Calu3 (cell line): ENCODE results near the gene ALG2. TPM values are rescaled to one million over a fixed set of nuclear protein-coding genes. Genes with fewer than 3 reads are reported as not detected.

Experiments used
- BruUV-seq: library from RNA; stranded (reverse); fragments of 400-500 nt; replicated peaks from 2 replicates; lab custom pipeline; 2021; lab: Mats Ljungman, UMichigan
- CTCF ChIA-PET: fragments of 300-600 bp; sonication (Branson Sonifier 250); formaldehyde crosslinking; loops from one replicate; lab custom pipeline; 2022; ENCODE audit warnings: antibody characterized with exemption; lab: Charles Lee
- DNase-seq: peaks from one replicate; pipeline ENCODE4 v3.0.0; 2022
- H3K27ac Mint-ChIP-seq: one replicate; pipeline ENCODE4 v1.8.0; 2022; ENCODE audit warnings: mixed read lengths; ENCODE audit not compliant: unreplicated experiment
- H3K27me3 Mint-ChIP-seq: one replicate; pipeline ENCODE4 v1.8.0; 2022; ENCODE audit warnings: mixed read lengths; ENCODE audit not compliant: unreplicated experiment
- H3K36me3 Mint-ChIP-seq: one replicate; pipeline ENCODE4 v1.8.0; 2022; ENCODE audit warnings: mild to moderate bottlenecking, moderate library complexity, mixed read lengths; ENCODE audit not compliant: insufficient read depth, unreplicated experiment
- H3K4me1 Mint-ChIP-seq: one replicate; pipeline ENCODE4 v1.8.0; 2022; ENCODE audit warnings: mild to moderate bottlenecking, low read depth, mixed read lengths; ENCODE audit not compliant: unreplicated experiment
- H3K4me3 Mint-ChIP-seq: one replicate; pipeline ENCODE4 v1.8.0; 2022; ENCODE audit warnings: mild to moderate bottlenecking, low read depth, moderate library complexity, mixed read lengths; ENCODE audit not compliant: unreplicated experiment
- H3K9me3 Mint-ChIP-seq: one replicate; pipeline ENCODE4 v1.8.0; 2022; ENCODE audit warnings: low read depth, mixed read lengths; ENCODE audit not compliant: unreplicated experiment
- CTCF ChIP-seq: fragments of 200-600 bp; IDR thresholded peaks from one replicate; pipeline ENCODE4 v1.8.0; 2022; ENCODE audit warnings: antibody characterized with exemption; ENCODE audit not compliant: unreplicated experiment
- intact Hi-C: fragments of 100-400 bp; cut with micrococcal nuclease; formaldehyde crosslinking; loops from one replicate; pipeline ENCODE4 v1.10.0; 2022; ENCODE audit not compliant: unreplicated experiment
- total RNA-seq: library from RNA; stranded (reverse); gene quantifications from 2 replicates; pipeline ENCODE4 v1.2.3, GENCODE V29; 2022

Gene ALG2
- total RNA-seq, 1 experiment from 2014 or later = 27.1 TPM

GRCh38 chr9:99237356-99237755 is 15.6 kb upstream of the ALG2 start:
- no peak for TF ChIP-seq CTCF
- Mint-ChIP-seq H3K4me3 (no peak overlapping the region), H3K9me3 (no peaks in the 10 kb centered on the region), H3K27me3 (no peaks in the 10 kb centered on the region), H3K27ac (no peak overlapping the region), H3K36me3 (no peaks in the 10 kb centered on the region), H3K4me1 (no peaks in the 10 kb centered on the region)
- intact Hi-C loops = no loop called here
- DNase-seq = no peak
- BruUV-seq = no TSS peak
- CTCF ChIA-PET = no interaction called here

- CTCF ChIA-PET = no interaction called here
- intact Hi-C loops = no loop called here
- H3K9me3 Mint-ChIP-seq = no peaks in the 10 kb centered on the region
- no peaks in the 10 kb centered on the region for H3K4me1 Mint-ChIP-seq
- no peak overlapping the region for H3K27ac Mint-ChIP-seq
- H3K36me3 Mint-ChIP-seq = peaks cover 6% of the 10 kb centered on the region
- H3K4me3 Mint-ChIP-seq = no peak overlapping the region
- BruUV-seq = no TSS peak
- no peaks in the 10 kb centered on the region for H3K27me3 Mint-ChIP-seq
- no peak for DNase-seq
- no peak for TF ChIP-seq CTCF
These were observed 14.3 kb upstream of the ALG2 start for GRCh38 chr9:99235926-99236634.

GRCh38 chr9:99235069-99235468 is 13.3 kb upstream of the ALG2 start:
- Mint-ChIP-seq H3K4me3 (no peak overlapping the region), H3K36me3 (peaks cover 12% of the 10 kb centered on the region), H3K9me3 (no peaks in the 10 kb centered on the region), H3K27ac (no peak overlapping the region), H3K27me3 (no peaks in the 10 kb centered on the region), H3K4me1 (no peaks in the 10 kb centered on the region)
- no peak for DNase-seq
- CTCF ChIA-PET = no interaction called here
- intact Hi-C loops = no loop called here
- no peak for TF ChIP-seq CTCF
- BruUV-seq = no TSS peak

GRCh38 chr9:99234618-99235017 is 12.9 kb upstream of the ALG2 start:
- CTCF ChIA-PET = no interaction called here
- no peaks in the 10 kb centered on the region for H3K27me3 Mint-ChIP-seq
- H3K4me1 Mint-ChIP-seq = no peaks in the 10 kb centered on the region
- no peak overlapping the region for H3K27ac Mint-ChIP-seq
- TF ChIP-seq CTCF = no peak
- intact Hi-C loops = no loop called here
- H3K9me3 Mint-ChIP-seq = no peaks in the 10 kb centered on the region
- no peak overlapping the region for H3K4me3 Mint-ChIP-seq
- no peak for DNase-seq
- no TSS peak for BruUV-seq
- H3K36me3 Mint-ChIP-seq = peaks cover 12% of the 10 kb centered on the region
